ENCODE measurements around the gene PPP4R1.

DNA sequence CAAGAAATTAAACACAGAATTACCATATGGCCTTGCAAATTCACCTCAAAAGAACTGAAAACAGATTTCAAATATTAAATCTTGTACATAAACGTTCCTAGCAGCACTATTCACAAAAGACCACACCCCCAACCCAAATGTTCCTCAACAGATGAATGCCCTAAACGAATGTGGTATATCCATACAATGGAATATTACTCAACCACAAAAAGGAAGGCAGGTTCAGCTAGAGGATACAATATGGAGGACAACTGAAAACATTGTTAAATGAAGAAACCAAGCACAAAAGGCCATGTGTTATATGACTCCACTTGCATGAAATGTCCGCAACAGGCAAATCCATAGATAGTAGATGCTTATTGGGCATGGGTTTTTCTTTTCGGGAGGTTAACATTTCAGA lies 61.7 kb downstream of the PPP4R1 start:
- TF ChIP-seq ELF4 (IDR thresholded peaks at IDR 0.05) (no peak), NFRKB (IDR thresholded peaks at IDR 0.05) (no peak)

All from HEK293T (cell line).